ENCODE data around the gene GRB10.

Gene GRB10

DNA sequence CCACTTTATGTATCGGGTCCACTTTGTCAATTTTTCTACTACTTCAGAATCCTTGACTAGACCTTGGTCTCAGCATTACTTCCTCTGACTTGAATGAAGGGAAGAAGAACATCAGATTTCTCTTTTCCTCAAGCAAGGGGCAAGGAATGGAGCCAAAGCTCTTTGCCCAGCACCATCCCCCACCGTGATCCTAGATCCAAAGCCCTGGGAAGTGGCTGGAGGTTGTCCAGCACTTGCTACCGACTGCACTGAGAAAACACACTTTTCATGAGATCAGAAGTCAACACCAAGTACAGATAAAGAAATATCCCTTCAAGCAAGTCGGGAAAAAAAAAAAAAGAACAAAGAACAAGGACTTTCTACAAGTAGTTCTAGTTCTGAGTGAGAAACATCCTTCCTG lies 115.4 kb downstream of the GRB10 start:
- no peak for DNase-seq

DNA sequence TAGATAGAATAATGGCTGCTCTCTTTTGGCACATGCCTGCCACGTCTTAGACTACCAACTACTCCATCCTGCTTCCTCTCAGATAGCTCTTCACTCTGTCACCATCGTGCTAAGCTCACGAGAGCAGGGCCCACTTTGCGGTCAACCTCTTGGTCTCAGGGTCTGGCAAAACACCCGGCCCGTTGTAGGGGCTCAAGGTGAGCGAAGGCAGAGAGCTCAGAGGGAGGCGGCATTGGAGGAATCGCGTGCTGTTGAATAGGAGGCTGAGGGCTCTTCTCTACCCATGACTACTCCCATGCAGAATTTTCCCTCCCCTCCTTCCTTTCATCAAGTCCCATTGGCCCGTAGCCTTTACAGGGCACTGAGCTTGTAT lies 116.6 kb downstream of the GRB10 start:
- DNase-seq = no peak

DNA sequence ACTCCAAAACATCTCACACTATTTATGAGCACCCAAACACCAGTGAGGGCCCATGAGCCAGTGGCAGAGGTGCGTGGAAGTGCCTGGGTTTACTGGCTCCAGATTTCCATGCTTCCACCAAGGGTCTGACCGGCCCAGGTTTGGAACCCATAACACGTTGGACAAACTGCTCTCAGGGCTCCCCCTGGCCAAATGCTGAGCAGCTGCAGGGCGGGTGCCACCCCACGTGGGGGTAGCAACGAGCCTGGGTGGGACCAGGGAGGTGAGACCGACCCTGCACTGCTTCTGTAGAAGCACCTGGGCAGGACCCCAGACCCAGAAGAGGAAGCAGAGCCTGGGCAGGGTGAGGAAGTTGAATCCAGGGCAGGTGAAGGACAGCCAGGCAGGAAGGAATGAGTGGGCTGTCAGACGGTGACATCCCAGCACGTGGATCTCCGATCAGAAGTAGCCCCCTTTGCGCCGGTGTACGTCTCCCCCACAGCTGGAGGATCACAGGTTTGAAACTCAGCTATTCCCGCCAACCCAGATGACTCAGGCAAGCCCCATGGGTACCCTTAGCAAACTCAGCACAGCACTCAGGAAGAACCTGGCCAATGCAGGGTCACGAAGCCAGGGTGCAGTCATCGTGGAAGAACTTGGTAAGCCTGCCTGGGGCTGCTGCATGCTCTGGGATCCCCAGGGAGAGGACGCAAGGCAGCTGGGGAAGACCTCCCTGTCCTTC lies 117.1 kb downstream of the GRB10 start:
- peak; percentile 60 for DNase-seq

DNA sequence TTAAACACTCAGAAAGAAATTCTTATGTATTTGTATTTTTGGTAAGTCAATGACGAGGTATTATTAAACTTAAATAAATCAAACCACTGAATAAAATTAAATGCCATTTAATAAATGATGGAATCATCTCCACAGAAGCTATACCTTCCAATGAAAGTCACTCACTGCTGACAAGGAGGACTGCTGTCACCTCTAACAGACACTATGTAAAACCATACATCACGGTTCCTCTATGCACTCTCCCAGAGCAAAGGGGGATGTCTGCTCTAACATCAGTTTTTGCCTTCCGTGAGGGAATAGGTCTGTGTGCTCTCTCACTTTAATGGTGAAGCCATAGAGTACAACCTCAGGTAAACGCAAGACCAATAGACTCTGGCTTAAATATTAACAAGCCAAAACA lies 117.8 kb downstream of the GRB10 start:
- no peak for DNase-seq

DNA sequence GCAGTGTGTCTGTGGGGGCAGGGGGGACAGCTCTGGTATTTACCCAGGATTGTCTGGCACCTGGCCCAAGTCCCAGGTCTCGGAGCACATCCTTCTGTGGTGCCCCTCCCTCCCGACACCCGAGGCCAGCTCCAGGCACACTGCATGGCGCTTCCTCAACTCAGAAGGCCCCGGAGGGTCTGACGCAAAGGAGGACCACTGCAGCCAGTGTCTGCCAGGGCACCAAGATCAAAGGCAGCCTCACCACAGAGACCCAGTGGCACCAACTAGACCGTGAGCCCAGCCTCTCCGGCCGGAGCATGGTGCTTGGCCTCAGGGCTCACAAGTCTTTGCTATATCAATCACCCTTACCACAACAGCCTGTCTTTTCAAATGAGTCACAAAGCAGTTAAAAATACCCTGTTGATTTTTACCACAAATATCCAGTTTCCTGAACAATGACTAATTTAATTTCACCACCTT lies 118.2 kb downstream of the GRB10 start:
- DNase-seq = peak; percentile 65

DNA sequence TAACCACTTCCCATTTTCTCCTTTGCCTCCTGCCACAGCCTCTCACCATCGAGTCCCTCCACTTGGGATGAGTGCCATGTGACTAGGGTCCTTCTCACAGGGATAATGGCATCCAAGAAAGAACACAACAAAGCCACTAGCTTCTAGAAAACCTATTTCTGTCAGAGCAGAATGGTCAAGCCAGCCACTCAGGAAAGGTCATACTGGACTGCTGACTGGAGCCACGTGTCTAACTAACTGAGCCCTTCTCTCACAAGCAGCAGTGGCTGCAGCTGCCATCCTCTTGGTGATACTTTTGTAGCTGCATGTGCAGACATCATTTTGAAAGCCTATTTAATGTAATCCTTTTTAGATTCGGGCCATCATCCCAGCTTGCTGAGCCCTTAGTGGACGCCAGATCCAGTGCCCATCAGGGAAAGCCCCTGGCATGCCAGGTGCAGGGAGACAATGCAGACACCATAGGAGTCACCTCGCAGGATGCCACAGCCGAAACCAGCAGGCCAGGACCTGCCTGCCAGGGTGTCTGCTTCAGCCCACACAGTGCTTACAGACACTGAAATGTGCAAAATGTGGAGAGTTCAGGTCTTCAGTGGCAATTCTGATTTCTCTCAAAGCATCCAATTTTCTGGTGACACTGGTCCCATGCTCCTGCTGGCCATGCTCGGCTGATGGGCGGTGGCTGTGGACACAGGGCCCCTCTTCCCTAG lies 119.1 kb downstream of the GRB10 start:
- DNase-seq = no peak

DNA sequence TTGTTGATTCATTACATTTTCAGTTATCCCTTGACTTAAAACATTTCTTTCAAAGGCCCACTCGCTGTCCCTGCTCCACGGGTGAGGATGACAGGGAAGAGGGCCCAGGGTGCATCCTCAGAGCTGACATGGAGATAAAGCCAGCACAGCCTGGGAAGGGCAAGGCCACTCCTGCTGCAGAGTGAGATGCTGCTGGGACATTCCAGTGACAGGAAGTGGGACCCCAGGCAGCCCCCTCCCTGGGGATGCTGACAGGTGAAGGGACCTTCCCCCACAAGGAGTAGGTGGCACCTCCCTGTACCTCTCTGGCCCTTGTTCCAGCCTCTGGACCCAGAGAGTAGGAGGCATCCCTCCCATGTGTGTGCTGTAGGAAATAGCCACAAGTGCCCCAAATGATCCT lies 119.7 kb downstream of the GRB10 start:
- no peak for DNase-seq

DNA sequence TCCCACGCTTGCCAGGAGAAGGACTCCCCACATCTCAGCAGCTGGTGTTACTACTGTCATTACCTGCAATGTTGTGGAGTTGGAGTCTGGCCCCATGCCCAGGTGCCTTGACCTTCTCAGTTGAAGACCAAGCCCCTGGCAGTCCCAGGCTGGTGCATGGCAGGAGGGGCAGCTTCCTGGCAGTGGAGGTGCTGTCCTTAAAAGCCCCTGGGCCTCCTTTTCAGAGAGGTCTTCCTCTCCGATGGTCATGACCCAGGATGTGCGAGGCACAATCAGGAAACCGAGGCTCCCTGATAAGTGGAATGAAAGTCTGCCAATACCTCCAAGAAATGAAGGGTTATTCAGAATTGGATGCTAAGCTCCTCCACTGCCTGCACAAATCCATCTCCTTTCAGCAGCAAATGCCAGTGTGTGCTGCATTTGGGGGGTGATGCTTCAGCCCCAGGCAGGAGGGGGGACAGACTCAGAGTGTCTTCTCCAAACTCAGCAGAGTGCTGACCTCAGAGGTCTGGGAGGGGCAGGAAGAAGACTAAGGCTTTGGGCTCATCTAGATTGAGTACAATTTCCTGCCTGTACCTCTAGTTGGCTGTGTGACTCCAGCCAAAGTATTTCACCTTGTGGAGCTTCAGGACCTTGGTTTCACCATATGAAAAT lies 120.5 kb downstream of the GRB10 start:
- no peak for DNase-seq

DNA sequence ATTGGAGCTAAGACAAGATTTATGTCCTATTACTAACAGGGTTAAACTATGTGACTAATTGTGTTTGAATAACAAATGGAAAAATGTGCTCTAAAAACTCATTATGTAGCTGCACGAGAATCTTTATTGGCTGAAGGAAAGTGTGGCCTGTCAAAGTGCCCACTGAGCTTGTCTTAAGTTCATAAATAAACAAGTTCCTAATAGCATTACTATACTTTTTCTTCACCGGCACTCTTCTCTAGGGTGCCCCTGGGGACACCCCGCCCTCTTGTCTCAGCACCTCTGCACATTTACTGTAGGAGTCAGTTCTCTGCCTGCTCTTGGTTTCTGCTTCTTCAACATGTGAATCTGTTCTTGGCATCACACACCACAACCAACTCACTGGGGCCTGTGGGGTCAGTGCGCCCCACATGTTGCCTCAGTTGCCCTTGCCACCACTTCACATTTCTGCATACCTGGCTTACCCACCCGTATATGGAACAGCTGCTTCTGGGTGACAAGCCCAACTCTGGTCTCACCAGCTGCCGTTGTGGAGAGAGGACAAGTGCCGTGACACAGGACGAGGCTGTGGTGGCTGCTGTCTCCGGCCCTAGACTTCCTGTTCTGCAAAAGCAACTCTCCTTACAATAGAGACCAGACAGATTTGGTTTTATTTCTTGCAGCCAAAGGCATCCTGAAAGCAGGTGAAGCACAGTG lies 121.2 kb downstream of the GRB10 start:
- no peak for DNase-seq

DNA sequence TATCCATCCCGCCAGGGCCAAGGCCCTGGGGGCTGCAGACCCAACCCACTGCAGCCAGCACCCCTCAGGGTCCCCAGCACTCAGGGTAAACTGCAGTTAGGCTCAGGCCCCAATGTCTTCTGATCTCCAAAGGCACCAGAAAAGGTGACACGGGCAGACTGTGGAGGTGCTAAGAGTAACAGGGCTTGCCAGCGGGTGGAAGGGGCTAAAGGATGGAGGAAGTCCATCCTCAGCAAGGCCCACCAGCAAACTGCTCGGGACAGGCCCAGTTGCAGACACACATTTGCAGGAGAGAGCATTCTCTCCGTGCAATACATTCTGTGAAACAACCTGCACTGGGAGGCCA lies 121.9 kb downstream of the GRB10 start:
- DNase-seq = no peak

DNA sequence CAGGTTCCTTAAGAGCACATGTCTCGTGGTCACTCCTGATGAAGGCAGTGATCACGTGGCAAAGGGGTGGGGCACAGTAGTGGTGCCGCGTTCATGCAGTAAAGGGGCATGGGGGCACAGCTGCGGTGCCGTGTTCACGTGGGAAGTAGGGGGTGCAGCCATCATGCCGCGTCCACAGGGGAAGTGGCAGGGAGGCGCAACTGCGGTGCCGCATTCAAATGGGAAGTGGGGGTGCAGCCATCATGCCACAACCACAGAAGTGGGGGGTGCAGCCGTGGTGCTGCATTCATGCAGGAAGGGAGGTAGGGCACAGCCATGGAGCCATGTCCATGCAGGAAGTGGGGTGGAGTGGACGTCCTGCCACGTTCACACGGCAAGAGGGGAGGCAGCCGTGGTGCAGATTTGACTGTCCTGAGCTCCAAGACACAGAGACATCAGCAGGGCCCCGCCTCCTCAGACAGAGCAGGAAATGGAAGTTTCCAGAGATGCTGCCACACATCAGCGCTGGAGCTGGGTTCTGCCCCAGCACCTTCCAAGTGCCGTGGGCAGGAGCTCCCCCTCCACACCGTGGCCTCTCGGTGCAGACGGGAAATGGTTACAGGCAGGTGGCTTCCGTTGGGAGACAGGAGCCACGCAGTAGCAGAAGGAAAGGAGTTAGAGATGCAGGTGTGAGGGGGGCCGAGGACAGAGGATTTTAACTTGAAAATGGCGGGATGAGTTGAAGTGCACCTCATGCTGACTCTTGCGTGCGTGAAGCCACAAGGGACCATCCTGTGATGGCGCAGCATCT lies 122.5 kb downstream of the GRB10 start:
- no peak for DNase-seq

DNA sequence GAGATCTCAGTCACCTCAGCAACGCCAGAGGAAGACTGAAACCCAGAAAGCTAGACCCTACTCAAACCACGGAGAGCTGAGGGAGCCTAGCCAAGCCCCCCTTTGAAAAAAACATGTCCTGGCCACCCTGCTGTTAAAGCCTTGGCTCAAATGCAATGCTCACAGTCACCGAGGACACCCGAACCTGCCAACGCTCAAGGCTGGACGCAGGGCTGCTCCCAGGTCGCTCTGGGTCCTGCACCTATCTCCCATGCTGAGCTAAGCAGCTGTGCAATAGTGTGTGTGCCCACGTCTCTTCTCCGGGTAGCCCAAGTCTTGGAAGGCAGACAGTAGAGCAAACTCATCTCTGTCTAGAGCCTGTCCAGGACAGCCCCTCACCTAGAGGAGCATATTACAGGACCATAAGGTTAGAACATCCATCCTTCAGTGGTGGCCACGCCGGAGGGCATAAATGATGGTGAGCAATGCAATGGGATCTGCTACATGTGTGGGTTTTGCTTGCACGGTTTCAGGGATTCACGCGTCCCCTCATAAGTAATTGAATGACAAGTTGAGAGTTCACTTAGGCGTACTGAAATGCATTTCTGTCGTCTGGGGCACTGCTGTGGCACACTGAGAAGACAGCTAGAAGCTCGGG lies 123.2 kb downstream of the GRB10 start:
- DNase-seq = no peak

DNA sequence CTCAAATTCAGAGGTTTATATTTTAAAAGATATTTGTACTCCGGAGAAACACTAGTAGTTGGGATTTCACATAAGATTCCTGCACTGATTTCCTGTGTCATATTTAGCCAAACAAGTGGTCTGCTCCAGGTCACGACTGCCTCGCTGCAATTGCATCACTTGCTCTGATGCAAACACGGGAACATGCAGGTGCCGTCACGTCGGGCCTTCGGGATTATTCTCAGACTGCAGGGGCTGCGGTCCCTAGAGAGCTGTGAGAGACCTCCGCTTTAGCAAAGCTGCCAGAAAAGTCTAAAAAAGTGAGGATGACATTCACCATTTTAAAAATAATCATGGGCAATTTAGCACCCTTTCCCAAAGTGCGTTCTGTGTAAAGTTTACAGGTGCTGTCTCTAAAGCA lies 124.0 kb downstream of the GRB10 start:
- DNase-seq = no peak

DNA sequence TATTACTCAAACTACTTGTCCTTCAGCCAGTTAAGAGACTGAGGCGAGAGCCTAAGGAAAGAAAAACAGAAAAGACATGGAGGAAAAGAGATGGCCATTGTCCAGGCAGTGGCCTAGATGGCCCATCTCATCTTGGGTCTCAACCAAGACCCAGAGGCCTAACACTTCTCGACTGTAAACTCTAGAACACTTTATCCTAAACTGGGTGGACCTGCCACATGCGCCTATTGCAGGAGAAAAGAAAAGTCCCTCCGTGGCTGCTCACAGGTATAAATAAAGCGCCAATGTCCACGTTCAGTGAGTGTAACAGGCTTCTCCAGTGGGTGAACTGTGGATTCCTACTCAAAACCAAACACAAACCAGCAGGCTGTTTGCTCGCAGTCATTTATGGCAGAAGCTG lies 124.8 kb downstream of the GRB10 start:
- no peak for DNase-seq

DNA sequence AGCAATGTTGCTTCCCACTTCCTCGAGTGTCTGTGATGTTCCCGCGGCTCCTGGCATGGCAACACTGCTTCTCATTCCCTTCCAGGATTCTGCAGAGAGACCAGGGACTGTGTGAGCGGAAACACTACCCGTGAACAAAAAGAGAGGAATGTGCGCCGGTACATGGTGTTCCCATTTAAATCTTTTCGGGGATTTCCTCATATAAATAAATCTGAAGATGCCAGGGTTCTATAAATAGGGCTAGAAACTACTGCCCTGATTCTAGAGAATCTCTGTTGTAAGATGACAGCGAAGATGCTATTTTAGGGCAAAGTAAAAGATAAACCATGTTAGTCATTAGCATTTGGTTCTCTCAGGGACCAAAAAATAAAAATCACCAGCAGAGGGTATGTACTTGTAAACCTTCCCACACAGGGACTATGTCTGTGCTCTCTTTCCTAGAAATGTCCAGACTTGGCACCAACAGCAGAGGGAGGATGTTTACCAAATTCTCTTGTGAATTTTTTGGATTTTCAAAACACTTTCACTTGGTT lies 125.3 kb downstream of the GRB10 start:
- DNase-seq = peak; percentile 40

DNA sequence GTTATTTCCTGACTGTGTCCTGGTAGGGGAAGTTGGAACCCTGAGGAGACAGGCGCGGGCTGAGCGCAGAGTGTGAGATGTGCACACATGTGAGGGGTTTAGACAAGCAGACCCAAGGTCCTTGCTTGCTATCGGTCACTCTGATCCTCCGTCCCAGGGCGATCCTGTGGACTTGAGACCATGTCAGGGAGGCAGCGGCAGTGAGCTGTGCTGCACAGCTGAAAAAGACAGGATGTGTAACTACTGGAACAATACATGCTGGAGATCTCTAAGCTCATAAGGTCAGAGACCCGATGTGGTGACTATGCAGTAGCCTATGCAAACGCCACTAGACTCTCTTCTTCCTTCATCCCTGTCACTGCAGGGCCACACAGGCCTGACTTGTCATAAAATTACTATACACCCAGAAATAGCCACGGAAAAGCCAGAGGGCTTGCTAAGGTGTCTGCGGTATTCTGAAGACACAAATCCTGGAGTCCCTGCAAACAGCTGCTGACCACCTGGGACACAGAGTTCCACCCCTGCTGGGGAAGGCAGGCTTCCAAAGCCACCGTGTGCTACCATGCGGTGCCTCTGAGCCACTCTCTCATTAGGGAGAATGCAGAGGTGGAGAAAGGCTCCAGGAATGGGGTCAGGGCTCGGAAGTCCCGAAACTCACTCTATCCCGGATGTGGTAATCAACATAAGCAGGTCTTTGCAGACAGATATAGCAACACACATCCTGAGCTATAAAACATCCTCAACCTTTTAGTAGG lies 126.4 kb downstream of the GRB10 start:
- DNase-seq = no peak

DNA sequence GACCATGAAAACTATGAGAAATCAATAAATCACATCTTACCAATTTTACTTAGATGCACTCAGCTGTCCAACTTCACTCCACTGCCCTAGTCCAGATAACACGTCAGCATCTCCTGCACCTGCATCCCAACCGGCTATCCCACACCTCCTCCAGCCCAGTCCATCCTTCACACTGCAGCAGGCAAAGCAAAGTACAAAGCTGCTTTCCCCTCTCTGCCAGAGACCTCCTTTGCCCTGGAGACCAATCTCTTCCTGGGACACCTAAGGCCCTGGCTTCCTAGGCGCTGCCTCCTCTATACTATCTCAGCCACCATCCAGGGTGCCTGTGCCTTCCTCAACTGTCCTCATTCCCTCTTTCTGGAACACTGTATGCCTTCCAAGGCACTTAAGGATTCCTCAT lies 127.2 kb downstream of the GRB10 start:
- DNase-seq = no peak

DNA sequence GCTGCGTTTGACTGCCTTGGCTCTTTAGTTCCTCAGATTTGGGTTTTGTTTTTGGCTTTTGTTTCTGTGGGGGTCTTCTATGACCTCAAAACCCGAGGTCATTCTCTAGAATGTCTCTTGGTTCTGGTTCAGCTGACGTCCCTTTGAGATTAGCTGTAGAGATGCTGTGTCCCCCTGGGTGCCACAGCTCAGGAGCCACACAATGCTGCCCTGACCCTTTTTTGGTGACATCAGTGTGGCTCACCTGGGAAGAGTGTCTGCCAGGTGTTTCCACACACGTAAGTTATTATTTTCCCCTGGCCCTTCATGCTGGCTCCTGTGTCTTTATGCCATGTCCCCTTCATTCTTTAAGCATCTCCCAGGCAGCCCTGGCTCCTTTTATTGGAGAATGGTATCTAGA lies 127.7 kb downstream of the GRB10 start:
- no peak for DNase-seq

DNA sequence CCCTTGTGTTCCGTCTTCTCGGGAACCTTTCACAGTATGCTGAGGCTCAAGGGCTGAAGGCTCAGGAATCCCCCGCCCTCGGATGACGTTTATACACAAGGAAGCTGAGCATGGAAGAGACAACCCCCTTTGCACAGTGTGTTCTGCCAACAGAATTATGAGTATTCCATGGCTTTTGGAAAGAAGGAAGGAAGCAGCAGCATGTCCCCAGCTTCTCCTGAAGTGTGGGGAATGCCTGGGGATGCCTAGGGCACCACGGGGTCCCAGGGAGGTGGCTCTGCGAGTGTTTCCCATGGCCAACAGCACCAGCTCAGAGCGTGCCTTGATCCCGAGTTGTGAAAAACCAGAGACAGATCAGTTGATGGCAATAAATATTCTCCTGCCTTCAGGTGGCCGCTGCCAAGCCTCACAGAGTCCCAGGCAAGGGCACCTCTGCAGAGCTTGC lies 128.7 kb downstream of the GRB10 start:
- DNase-seq = peak; percentile 28

DNA sequence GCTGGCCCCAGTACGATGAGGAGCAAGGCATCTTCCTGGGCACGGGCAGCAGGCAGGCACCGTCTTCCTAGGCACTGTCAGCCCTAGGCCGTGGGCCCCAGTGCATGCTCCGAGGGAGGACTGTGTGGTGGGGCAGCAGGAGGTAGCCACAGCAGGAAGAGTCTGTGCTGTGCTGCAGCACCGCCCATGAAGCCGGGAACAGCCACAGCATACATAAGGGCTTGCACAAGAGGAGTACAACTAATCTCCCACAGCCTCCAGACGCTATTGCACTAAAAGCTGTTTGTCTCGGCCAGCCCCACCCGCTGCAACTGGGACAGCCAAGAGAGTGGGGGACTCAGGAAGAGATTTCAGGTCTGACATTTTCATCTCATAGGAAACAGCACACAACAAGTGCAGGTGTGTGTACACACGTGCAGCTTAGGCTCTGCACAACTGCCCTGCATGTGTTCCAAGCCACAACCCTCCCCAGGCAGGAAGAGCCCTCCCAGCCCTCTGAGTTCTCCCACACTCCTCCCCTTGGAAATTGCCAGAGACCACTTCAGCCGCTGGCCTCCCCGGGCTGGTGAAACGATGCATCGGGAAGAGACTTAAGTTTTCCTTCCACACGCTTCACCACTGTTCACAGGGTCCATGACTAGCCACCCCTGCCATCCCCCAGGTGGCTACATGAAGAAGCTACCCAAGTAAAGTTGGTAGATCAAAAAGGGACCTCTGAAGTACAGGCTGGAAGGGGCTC lies 129.4 kb downstream of the GRB10 start:
- DNase-seq = peak; percentile 63
